ENCODE data around the gene MYOZ3.

- TF ChIP-seq POLR2A (IDR thresholded peaks at IDR 0.05; ENCODE audit: low read depth) (no peak), EP300 (IDR thresholded peaks at IDR 0.05) (no peak), POLR2AphosphoS5 (IDR thresholded peaks at IDR 0.05) (no peak)
- TF ChIP-seq, protein P1, sequence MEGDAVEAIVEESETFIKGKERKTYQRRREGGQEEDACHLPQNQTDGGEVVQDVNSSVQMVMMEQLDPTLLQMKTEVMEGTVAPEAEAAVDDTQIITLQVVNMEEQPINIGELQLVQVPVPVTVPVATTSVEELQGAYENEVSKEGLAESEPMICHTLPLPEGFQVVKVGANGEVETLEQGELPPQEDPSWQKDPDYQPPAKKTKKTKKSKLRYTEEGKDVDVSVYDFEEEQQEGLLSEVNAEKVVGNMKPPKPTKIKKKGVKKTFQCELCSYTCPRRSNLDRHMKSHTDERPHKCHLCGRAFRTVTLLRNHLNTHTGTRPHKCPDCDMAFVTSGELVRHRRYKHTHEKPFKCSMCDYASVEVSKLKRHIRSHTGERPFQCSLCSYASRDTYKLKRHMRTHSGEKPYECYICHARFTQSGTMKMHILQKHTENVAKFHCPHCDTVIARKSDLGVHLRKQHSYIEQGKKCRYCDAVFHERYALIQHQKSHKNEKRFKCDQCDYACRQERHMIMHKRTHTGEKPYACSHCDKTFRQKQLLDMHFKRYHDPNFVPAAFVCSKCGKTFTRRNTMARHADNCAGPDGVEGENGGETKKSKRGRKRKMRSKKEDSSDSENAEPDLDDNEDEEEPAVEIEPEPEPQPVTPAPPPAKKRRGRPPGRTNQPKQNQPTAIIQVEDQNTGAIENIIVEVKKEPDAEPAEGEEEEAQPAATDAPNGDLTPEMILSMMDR (IDR thresholded peaks at IDR 0.05) = no peak
Measured at GRCh38 chr5:150676578-150676977, 15.5 kb downstream of the MYOZ3 start.

All from esophagus muscularis mucosa (tissue), 4 donors.